Hepatocyte (in vitro differentiated cells): ENCODE results near the gene MAPKAP1. TPM values are rescaled to one million over a fixed set of nuclear protein-coding genes. Genes with fewer than 3 reads are reported as not detected.
"Not testable (repeated sequence)": the region's sequence is repeated elsewhere in the genome, so short reads cannot be mapped to it uniquely, and the experiment has no call there.

ENCODE experiments used
- DNase-seq: peaks from one replicate; pipeline ENCODE4 v3.0.0-alpha.2; 2016; ENCODE audit warnings: low spot score
- H2AFZ ChIP-seq: fragments of 200-600 bp; sonication (generic); 2 replicates; pipeline ENCODE4 v1.6.0; 2016; ENCODE audit warnings: antibody characterized with exemption, mild to moderate bottlenecking
- H3K27ac ChIP-seq: fragments of 200-600 bp; sonication (generic); 2 replicates; pipeline ENCODE4 v1.5.1; 2016; ENCODE audit warnings: mild to moderate bottlenecking
- H3K27me3 ChIP-seq: fragments of 200-600 bp; sonication (generic); 2 replicates; pipeline ENCODE4 v1.6.1; 2016
- H3K36me3 ChIP-seq: fragments of 200-600 bp; sonication (generic); replicated peaks from 2 replicates; pipeline ENCODE4 v1.5.1; 2016; ENCODE audit warnings: low read depth; ENCODE audit not compliant: insufficient read depth
- H3K4me1 ChIP-seq: fragments of 200-600 bp; sonication (generic); 2 replicates; pipeline ENCODE4 v1.5.1; 2016; ENCODE audit warnings: mild to moderate bottlenecking, moderate library complexity; ENCODE audit not compliant: insufficient read depth
- H3K4me2 ChIP-seq: fragments of 200-600 bp; sonication (generic); 2 replicates; pipeline ENCODE4 v1.6.0; 2016
- H3K4me3 ChIP-seq: fragments of 200-600 bp; sonication (generic); 2 replicates; pipeline ENCODE4 v1.5.1; 2016; ENCODE audit warnings: mild to moderate bottlenecking
- H3K79me2 ChIP-seq: fragments of 200-600 bp; sonication (generic); 2 replicates; pipeline ENCODE4 v1.6.0; 2017; ENCODE audit warnings: mild to moderate bottlenecking
- H3K9me2 ChIP-seq: fragments of 200-600 bp; sonication (generic); replicated peaks from 2 replicates; pipeline ENCODE4 v1.6.0; 2017; ENCODE audit warnings: mild to moderate bottlenecking; ENCODE audit not compliant: insufficient read depth
- H3K9me3 ChIP-seq: fragments of 200-600 bp; sonication (generic); 2 replicates; pipeline ENCODE4 v1.5.1; 2016; ENCODE audit warnings: low read depth, mild to moderate bottlenecking
- H4K20me1 ChIP-seq: fragments of 200-600 bp; sonication (generic); 2 replicates; pipeline ENCODE4 v1.6.0; 2016; ENCODE audit warnings: mild to moderate bottlenecking; ENCODE audit not compliant: insufficient read depth, poor library complexity, severe bottlenecking
- EZH2 ChIP-seq: fragments of 200-600 bp; sonication (generic); IDR thresholded peaks from 2 replicates; pipeline ENCODE4 v1.6.1; 2016; ENCODE audit warnings: antibody characterized with exemption, mild to moderate bottlenecking, borderline replicate concordance
- EZH2phosphoT487 ChIP-seq: fragments of 200-600 bp; sonication (generic); IDR thresholded peaks from one replicate; pipeline ENCODE4 v1.6.1; 2018; ENCODE audit warnings: antibody characterized with exemption, mild to moderate bottlenecking, low read depth, moderate library complexity; ENCODE audit not compliant: unreplicated experiment, severe bottlenecking
- WGBS: methylation state at CpG from one replicate; pipeline ENCODE4 v1.1.6; 2016; ENCODE audit warnings: low lambda C conversion rate; ENCODE audit errors: missing lambda C conversion rate; 5-methylcytosine and 5-hydroxymethylcytosine counted together
- polyA plus RNA-seq: library from polyadenylated mRNA; unstranded; fragments of >200 nt; fragmentation: Nextera tagmentation; extraction: Ambion mirVana; gene quantifications from 2 replicates; pipeline ENCODE4 v1.2.1, GENCODE V29; 2016
- total RNA-seq: library from RNA; depleted of rRNA; stranded (reverse); fragments of >200 nt; gene quantifications from 2 replicates; pipeline ENCODE4 v1.2.3, GENCODE V29; 2014
- TF ChIP-seq, protein P1 (sequence below): fragments of 200-600 bp; sonication (generic); IDR thresholded peaks from 2 replicates; pipeline ENCODE4 v1.5.1; 2016; ENCODE audit warnings: antibody characterized with exemption, mild to moderate bottlenecking; ENCODE audit not compliant: poor library complexity

Gene MAPKAP1
- total and polyA plus RNA-seq, 2 experiments from 2014 or later: 74.5 to 79.4 TPM

GRCh38 chr9:125405938-125406809 lies 300.8 kb downstream of the MAPKAP1 start:
- Histone ChIP-seq H2AFZ (no peak overlapping the region), H3K4me2 (no peak overlapping the region), H4K20me1 (no peaks in the 10 kb centered on the region), H3K9me3 (no peaks in the 10 kb centered on the region), H3K27me3 (no peaks in the 10 kb centered on the region), H3K27ac (no peak overlapping the region), H3K9me2 (no peaks in the 10 kb centered on the region), H3K36me3 (no peaks in the 10 kb centered on the region), H3K4me1 (no peaks in the 10 kb centered on the region), H3K79me2 (no peaks in the 10 kb centered on the region), H3K4me3 (no peak overlapping the region)
- TF ChIP-seq EZH2phosphoT487 (no peak), EZH2 (no peak)
- TF ChIP-seq, protein P1, sequence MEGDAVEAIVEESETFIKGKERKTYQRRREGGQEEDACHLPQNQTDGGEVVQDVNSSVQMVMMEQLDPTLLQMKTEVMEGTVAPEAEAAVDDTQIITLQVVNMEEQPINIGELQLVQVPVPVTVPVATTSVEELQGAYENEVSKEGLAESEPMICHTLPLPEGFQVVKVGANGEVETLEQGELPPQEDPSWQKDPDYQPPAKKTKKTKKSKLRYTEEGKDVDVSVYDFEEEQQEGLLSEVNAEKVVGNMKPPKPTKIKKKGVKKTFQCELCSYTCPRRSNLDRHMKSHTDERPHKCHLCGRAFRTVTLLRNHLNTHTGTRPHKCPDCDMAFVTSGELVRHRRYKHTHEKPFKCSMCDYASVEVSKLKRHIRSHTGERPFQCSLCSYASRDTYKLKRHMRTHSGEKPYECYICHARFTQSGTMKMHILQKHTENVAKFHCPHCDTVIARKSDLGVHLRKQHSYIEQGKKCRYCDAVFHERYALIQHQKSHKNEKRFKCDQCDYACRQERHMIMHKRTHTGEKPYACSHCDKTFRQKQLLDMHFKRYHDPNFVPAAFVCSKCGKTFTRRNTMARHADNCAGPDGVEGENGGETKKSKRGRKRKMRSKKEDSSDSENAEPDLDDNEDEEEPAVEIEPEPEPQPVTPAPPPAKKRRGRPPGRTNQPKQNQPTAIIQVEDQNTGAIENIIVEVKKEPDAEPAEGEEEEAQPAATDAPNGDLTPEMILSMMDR: no peak
- WGBS: 92% methylated on average over 15 of the region's 15 CpGs
- no peak for DNase-seq

DNA sequence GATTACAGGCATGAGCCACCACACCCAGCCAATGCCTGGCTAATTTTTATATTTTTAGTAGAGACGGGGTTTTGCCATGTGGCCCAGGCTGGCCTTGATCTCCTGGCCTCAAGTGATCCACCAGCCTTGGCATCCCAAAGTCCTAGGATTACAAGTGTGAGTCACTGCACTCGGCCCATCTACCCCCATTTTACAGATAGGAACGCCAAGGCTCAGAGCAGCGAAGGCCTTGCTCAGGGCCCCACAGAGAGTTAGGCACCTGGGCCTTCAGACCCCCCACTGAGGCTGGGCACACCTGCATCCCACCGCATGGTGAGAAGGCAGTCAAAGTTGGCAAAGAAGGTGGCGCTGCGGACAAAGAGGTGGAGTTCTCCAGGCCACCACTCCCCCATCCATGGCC lies 302.3 kb downstream of the MAPKAP1 start:
- 92% methylated on average over 7 of the region's 7 CpGs for WGBS
- no peaks in the 10 kb centered on the region for H3K79me2 ChIP-seq

GRCh38 chr9:125400725-125401716 lies 306.0 kb downstream of the MAPKAP1 start:
- H3K27me3 ChIP-seq: no peaks in the 10 kb centered on the region
- no peak overlapping the region for H3K4me3 ChIP-seq
- H3K9me2 ChIP-seq: no peaks in the 10 kb centered on the region
- H3K79me2 ChIP-seq: no peaks in the 10 kb centered on the region
- TF ChIP-seq, protein P1: no peak
- H4K20me1 ChIP-seq: no peaks in the 10 kb centered on the region
- no peak overlapping the region for H3K27ac ChIP-seq
- no peak overlapping the region for H3K4me2 ChIP-seq
- WGBS: 85% methylated on average over 12 of the region's 12 CpGs
- H3K9me3 ChIP-seq: no peaks in the 10 kb centered on the region
- no peak overlapping the region for H2AFZ ChIP-seq
- H3K4me1 ChIP-seq: no peaks in the 10 kb centered on the region
- no peak for DNase-seq
- no peaks in the 10 kb centered on the region for H3K36me3 ChIP-seq

More for the DNA sequence above, 302.3 kb downstream of the MAPKAP1 start:
- H3K27ac ChIP-seq: no peak overlapping the region
- H2AFZ ChIP-seq: no peak overlapping the region
- no peak for DNase-seq
- no peaks in the 10 kb centered on the region for H3K9me3 ChIP-seq
- TF ChIP-seq, protein P1: no peak
- TF ChIP-seq EZH2 (no peak), EZH2phosphoT487 (no peak)
- H3K9me2 ChIP-seq: no peaks in the 10 kb centered on the region
- H3K27me3 ChIP-seq: no peaks in the 10 kb centered on the region
- no peaks in the 10 kb centered on the region for H3K4me1 ChIP-seq
- H3K4me2 ChIP-seq: no peak overlapping the region
- no peak overlapping the region for H3K4me3 ChIP-seq
- H3K36me3 ChIP-seq: no peaks in the 10 kb centered on the region
- no peaks in the 10 kb centered on the region for H4K20me1 ChIP-seq

DNA sequence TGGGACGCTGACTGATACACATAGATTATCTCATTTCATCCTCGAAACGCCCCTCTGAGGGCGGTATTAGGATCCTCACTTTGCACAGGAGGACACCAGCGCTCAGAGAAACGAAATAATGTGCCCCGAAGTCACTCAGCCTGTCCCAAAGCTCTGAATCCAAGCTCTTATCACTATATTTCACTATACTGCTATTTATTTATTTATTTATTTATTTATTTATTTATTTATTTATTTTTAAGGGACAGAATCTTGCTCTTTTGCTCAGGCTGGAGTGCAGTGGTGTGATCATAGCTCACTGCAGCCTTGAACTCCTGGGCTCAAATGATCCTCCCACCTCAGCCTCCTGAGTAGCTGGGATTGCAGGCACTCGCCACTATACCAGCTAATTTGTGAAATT lies 306.8 kb downstream of the MAPKAP1 start:
- H3K4me3 ChIP-seq, H3K79me2 ChIP-seq, H3K4me1 ChIP-seq, H3K27ac ChIP-seq, H3K9me3 ChIP-seq, H3K9me2 ChIP-seq, DNase-seq, H2AFZ ChIP-seq, H3K4me2 ChIP-seq, H3K36me3 ChIP-seq, H4K20me1 ChIP-seq, H3K27me3 ChIP-seq: not testable (repeated sequence)
- WGBS: 88% methylated on average over 8 of the region's 8 CpGs
